OCI-LY1 (cell line): ENCODE data around the gene TNFRSF1B.

Experiments used
- EZH2 ChIP-seq: fragments of 200-600 bp; sonication (generic), shearing (Covaris generic); IDR thresholded peaks from 2 replicates; pipeline ENCODE4 v1.8.0; 2017; ENCODE audit warnings: borderline replicate concordance, mixed run types, mild to moderate bottlenecking, antibody characterized with exemption, low read length, moderate library complexity, mixed read lengths
- TF ChIP-seq, protein P1 (sequence below): fragments of 200-600 bp; sonication (generic), shearing (Covaris generic); IDR thresholded peaks from 2 replicates; pipeline ENCODE4 v1.5.1; 2017; ENCODE audit warnings: mild to moderate bottlenecking, antibody characterized with exemption, low read length, moderate library complexity, mixed read lengths

DNA sequence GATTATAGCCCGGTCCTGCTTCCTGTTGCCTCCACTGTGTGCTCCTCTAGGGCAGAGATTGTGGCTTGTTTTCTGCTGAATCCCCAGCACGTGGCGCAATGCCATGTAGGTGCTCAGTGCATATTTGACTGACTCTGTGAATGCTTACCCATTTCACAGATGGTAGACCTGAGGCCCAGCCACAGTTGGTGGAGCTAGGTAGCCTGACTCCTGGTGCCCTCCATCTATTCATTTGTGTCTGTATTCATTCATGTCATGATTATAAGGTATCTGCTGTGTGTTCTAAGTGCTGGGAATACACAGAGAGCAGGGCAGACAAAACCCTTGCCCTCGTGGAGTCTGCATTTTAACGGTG lies 22.5 kb downstream of the TNFRSF1B start:
- TF ChIP-seq, protein P1, sequence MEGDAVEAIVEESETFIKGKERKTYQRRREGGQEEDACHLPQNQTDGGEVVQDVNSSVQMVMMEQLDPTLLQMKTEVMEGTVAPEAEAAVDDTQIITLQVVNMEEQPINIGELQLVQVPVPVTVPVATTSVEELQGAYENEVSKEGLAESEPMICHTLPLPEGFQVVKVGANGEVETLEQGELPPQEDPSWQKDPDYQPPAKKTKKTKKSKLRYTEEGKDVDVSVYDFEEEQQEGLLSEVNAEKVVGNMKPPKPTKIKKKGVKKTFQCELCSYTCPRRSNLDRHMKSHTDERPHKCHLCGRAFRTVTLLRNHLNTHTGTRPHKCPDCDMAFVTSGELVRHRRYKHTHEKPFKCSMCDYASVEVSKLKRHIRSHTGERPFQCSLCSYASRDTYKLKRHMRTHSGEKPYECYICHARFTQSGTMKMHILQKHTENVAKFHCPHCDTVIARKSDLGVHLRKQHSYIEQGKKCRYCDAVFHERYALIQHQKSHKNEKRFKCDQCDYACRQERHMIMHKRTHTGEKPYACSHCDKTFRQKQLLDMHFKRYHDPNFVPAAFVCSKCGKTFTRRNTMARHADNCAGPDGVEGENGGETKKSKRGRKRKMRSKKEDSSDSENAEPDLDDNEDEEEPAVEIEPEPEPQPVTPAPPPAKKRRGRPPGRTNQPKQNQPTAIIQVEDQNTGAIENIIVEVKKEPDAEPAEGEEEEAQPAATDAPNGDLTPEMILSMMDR = no peak
- no peak for TF ChIP-seq EZH2
